Measurements from ENCODE around the gene ATMIN.

The ATMIN gene

DNA sequence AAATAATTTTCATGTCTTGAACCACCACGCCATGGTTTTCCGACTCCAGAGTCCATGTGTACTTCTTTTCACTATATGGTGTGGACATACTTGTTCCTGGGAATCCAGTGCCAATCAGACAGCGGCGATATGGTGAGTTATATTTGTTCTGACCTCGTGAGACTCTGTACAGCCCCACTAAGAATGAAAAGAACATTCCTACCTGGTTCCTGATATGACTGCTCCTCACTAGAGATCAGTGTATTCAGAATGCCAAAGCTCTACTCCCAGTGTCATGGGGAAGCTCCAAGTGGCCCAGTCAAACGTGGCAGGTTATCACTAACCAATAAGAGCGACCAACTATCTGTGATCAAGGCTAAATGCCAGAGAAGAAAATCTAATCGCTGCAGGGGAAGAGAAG is 35.3 kb downstream of the ATMIN start:
- Histone ChIP-seq H3K4me1 (ENCODE audit: control insufficient read depth, insufficient read depth, low read length, unreplicated experiment) (peaks cover 4% of the 10 kb centered on the region), H3K4me3 (ENCODE audit: low read depth, low read length) (no peak overlapping the region), H3K27ac (ENCODE audit: low read depth, low read length) (no peak overlapping the region), H3K79me2 (ENCODE audit: control insufficient read depth, insufficient read depth, low read length, unreplicated experiment) (no peaks in the 10 kb centered on the region), H2AFZ (ENCODE audit: low read length, unreplicated experiment) (no peak overlapping the region), H3K27me3 (ENCODE audit: insufficient read depth, low read length) (no peaks in the 10 kb centered on the region), H3K36me3 (ENCODE audit: insufficient read depth, low read length) (no peaks in the 10 kb centered on the region)

DNA sequence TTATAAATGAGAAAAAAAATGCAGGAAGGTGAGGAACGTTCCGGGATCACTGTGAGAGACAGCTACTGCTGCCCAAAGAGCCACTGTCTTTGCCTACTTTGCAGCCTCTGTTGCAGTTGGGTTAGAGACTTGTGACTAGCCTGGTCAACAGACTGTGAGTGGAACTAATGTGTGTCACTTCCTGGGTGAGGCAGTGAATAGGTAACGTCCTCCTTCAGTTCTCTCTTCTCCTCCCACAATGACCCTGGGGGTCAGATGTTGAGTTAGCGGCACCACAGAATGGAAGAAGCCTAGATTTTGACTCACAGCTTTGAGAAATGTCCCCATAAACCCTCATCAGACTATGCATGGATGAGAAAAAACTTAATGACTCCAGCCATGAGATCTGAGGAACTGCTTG is 36.2 kb downstream of the ATMIN start:
- H2AFZ ChIP-seq (ENCODE audit: low read length, unreplicated experiment) = peak overlapping the region; percentile 41
- H3K4me1 ChIP-seq (ENCODE audit: control insufficient read depth, insufficient read depth, low read length, unreplicated experiment) = peaks cover 4% of the 10 kb centered on the region
- H3K4me3 ChIP-seq (ENCODE audit: low read depth, low read length) = no peak overlapping the region
- H3K79me2 ChIP-seq (ENCODE audit: control insufficient read depth, insufficient read depth, low read length, unreplicated experiment) = no peaks in the 10 kb centered on the region
- H3K36me3 ChIP-seq (ENCODE audit: insufficient read depth, low read length) = no peaks in the 10 kb centered on the region
- no peak overlapping the region for H3K27ac ChIP-seq (ENCODE audit: low read depth, low read length)
- H3K27me3 ChIP-seq (ENCODE audit: insufficient read depth, low read length) = no peaks in the 10 kb centered on the region

DNA sequence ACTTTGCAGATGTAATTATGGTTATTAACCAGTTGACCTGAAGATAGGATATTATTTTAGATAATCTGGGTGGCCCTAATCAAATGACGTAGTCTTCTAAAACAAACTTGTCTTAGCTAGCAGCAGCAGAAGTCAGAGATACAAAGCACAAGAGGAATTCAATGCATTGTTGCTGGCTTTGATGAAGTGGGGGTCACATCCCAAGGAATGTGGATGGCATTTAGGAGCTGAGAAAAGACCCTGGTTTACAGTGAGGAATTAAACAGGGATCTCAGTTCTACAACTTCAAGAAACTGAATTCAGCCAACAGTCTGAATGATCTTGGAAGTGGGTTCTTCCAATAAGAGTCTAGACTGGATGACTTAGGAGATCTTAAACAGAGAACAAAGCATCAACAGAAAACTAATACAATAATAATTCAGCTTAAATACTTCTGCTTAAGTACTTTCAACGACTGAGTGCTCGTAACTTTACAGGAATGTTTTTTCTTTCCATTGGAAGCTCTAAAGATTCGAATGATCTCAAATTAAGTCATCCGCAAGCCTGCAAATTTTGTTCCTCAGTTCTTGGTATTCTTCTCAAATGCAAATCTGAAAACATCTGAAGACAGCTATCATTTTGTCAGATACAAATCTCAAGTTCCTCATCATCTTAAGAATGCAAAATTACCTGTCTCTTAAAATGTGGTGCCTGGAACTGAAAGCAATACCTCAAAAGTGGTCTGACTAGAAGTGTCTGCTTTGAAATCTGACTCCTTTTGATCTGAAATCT is 38.1 kb downstream of the ATMIN start:
- Histone ChIP-seq H3K79me2 (ENCODE audit: control insufficient read depth, insufficient read depth, low read length, unreplicated experiment) (no peaks in the 10 kb centered on the region), H3K27ac (ENCODE audit: low read depth, low read length) (no peak overlapping the region), H3K27me3 (ENCODE audit: insufficient read depth, low read length) (no peaks in the 10 kb centered on the region), H3K4me3 (ENCODE audit: low read depth, low read length) (no peak overlapping the region), H2AFZ (ENCODE audit: low read length, unreplicated experiment) (no peak overlapping the region), H3K36me3 (ENCODE audit: insufficient read depth, low read length) (no peaks in the 10 kb centered on the region), H3K4me1 (ENCODE audit: control insufficient read depth, insufficient read depth, low read length, unreplicated experiment) (peaks cover 10% of the 10 kb centered on the region)

GRCh38 chr16:81076566-81077075 is 41.0 kb downstream of the ATMIN start:
- peak overlapping the region; percentile 76 for H3K27ac ChIP-seq (ENCODE audit: low read depth, low read length)
- peak overlapping the region; percentile 78 for H2AFZ ChIP-seq (ENCODE audit: low read length, unreplicated experiment)
- no peaks in the 10 kb centered on the region for H3K27me3 ChIP-seq (ENCODE audit: insufficient read depth, low read length)
- H3K79me2 ChIP-seq (ENCODE audit: control insufficient read depth, insufficient read depth, low read length, unreplicated experiment) = no peaks in the 10 kb centered on the region
- peaks cover 10% of the 10 kb centered on the region for H3K4me1 ChIP-seq (ENCODE audit: control insufficient read depth, insufficient read depth, low read length, unreplicated experiment)
- no peaks in the 10 kb centered on the region for H3K36me3 ChIP-seq (ENCODE audit: insufficient read depth, low read length)
- peak overlapping the region; percentile 84 for H3K4me3 ChIP-seq (ENCODE audit: low read depth, low read length)

DNA sequence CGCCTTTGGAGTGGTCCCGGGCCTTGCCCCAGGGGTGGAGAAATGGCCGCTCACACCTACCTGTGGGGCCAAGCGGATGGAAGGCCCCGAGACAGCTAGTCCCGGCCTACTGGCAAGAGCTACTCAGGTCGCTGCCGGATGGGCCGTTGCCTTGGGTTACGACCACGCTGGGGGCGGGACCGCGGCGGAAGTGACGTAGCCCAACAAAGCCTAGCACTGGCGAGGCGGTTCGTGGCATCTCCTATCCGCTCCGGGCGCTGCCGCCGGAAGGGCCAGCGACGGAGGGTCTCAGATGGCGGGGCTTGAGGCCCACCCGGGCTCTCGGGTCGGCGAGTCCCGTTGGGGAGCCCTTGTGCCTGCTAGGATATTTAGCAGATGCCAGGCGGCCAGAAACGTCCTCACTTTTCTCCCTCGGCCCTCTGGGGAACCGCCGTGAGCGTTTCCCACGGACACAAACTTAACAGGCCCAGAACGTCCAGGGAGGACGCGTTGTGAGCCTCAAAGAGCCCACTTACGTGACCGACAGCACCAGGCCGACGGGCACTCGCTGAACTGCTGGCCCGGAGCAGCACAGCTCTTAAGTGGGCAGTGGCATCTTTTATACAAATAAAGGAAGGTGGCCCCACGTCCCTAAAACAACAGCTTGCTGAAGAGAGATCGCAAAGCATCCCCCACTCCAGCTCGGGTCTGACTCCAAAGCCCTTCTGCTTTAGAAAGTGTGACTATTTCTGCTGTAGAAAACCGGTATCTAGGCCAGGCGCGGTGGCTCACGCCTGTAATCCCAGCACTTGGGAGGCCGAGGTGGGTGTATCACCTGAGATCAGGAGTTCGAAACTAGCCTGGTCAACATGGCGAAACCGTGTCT is 41.7 kb downstream of the ATMIN start, which contains the start of gene C16orf46:
TSS of gene C16orf46 (minus strand) at position 163 of the 865 bp plus-strand sequence. CDS start 13,283 bp downstream, outside the sequence.
- peak within 1 kb of the TSS; percentile 76 for H3K27ac ChIP-seq (ENCODE audit: low read depth, low read length)

DNA sequence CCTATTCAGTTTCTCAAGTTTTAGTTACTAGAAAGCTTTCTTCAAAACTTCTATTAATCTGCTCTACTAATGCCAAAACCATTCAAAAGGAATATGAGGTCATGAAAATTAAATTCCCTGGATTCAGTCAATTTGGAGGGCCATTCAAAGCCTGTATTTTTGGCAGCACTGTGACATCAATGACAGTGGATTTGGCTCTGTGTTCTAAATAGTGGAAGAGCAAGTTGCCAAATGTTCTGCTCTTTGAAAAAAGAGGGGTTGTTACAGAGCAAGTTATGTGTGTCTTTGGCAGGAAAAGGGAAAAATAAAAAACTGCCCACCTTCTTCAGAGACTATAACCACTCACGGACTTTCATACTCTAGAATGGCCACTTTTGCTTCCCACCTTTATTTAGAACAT is 44.6 kb downstream of the ATMIN start:
- Histone ChIP-seq H3K27me3 (ENCODE audit: insufficient read depth, low read length) (no peaks in the 10 kb centered on the region), H3K36me3 (ENCODE audit: insufficient read depth, low read length) (no peaks in the 10 kb centered on the region), H2AFZ (ENCODE audit: low read length, unreplicated experiment) (no peak overlapping the region), H3K79me2 (ENCODE audit: control insufficient read depth, insufficient read depth, low read length, unreplicated experiment) (no peaks in the 10 kb centered on the region), H3K27ac (ENCODE audit: low read depth, low read length) (no peak overlapping the region), H3K4me3 (ENCODE audit: low read depth, low read length) (no peak overlapping the region), H3K4me1 (ENCODE audit: control insufficient read depth, insufficient read depth, low read length, unreplicated experiment) (peaks cover 6% of the 10 kb centered on the region)

More for the DNA sequence above, 41.7 kb downstream of the ATMIN start, which contains the start of gene C16orf46:
- Histone ChIP-seq H3K36me3 (ENCODE audit: insufficient read depth, low read length) (no peaks in the 10 kb centered on the region), H3K79me2 (ENCODE audit: control insufficient read depth, insufficient read depth, low read length, unreplicated experiment) (no peaks in the 10 kb centered on the region), H2AFZ (ENCODE audit: low read length, unreplicated experiment) (peak within 1 kb of the TSS; percentile 83), H3K4me1 (ENCODE audit: control insufficient read depth, insufficient read depth, low read length, unreplicated experiment) (peaks cover 6% of the 10 kb centered on the region), H3K4me3 (ENCODE audit: low read depth, low read length) (peak within 1 kb of the TSS; percentile 84), H3K27me3 (ENCODE audit: insufficient read depth, low read length) (no peaks in the 10 kb centered on the region)

DNA sequence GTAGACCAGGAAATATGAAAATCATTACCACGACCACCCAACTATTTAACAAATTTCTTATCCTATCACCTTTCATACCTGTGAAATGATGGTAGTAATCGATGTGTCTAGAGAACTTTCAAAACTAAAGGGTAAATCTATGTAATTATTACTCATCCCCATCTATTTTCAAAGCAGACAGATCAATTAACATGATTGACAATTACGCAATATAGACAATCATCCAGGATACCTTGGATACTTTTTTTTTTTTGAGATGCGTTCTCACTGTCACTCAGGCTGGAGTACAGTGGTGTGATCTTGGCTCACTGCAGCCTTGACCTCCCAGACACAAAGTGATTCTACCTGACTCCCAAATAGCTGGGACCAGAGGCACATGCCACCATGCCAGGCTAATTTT is 45.4 kb downstream of the ATMIN start:
- Histone ChIP-seq H3K27ac (ENCODE audit: low read depth, low read length) (no peak overlapping the region), H2AFZ (ENCODE audit: low read length, unreplicated experiment) (no peak overlapping the region), H3K36me3 (ENCODE audit: insufficient read depth, low read length) (no peaks in the 10 kb centered on the region), H3K4me1 (ENCODE audit: control insufficient read depth, insufficient read depth, low read length, unreplicated experiment) (peaks cover 6% of the 10 kb centered on the region), H3K79me2 (ENCODE audit: control insufficient read depth, insufficient read depth, low read length, unreplicated experiment) (no peaks in the 10 kb centered on the region), H3K27me3 (ENCODE audit: insufficient read depth, low read length) (no peaks in the 10 kb centered on the region), H3K4me3 (ENCODE audit: low read depth, low read length) (no peak overlapping the region)

- Histone ChIP-seq H3K36me3 (ENCODE audit: insufficient read depth, low read length) (no peaks in the 10 kb centered on the region), H3K79me2 (ENCODE audit: control insufficient read depth, insufficient read depth, low read length, unreplicated experiment) (peaks cover 40% of the 10 kb centered on the region), H3K27me3 (ENCODE audit: insufficient read depth, low read length) (no peaks in the 10 kb centered on the region)
Measured at GRCh38 chr16:81088836-81089235, 53.2 kb downstream of the ATMIN start.

GRCh38 chr16:81094771-81095251 is 59.2 kb downstream of the ATMIN start:
- Histone ChIP-seq H3K36me3 (ENCODE audit: insufficient read depth, low read length) (no peaks in the 10 kb centered on the region), H3K27me3 (ENCODE audit: insufficient read depth, low read length) (no peaks in the 10 kb centered on the region), H3K4me1 (ENCODE audit: control insufficient read depth, insufficient read depth, low read length, unreplicated experiment) (peaks cover 4% of the 10 kb centered on the region), H3K79me2 (ENCODE audit: control insufficient read depth, insufficient read depth, low read length, unreplicated experiment) (peaks cover 36% of the 10 kb centered on the region), H2AFZ (ENCODE audit: low read length, unreplicated experiment) (no peak overlapping the region), H3K4me3 (ENCODE audit: low read depth, low read length) (peak overlapping the region; percentile 87), H3K27ac (ENCODE audit: low read depth, low read length) (no peak overlapping the region)

More at GRCh38 chr16:81088836-81089235, 53.2 kb downstream of the ATMIN start:
- no peak overlapping the region for H3K4me3 ChIP-seq (ENCODE audit: low read depth, low read length)
- H2AFZ ChIP-seq (ENCODE audit: low read length, unreplicated experiment) = no peak overlapping the region
- no peak overlapping the region for H3K27ac ChIP-seq (ENCODE audit: low read depth, low read length)
- no peaks in the 10 kb centered on the region for H3K4me1 ChIP-seq (ENCODE audit: control insufficient read depth, insufficient read depth, low read length, unreplicated experiment)

GRCh38 chr16:81095653-81095952 is 60.0 kb downstream of the ATMIN start:
- H3K79me2 ChIP-seq (ENCODE audit: control insufficient read depth, insufficient read depth, low read length, unreplicated experiment) = peaks cover 34% of the 10 kb centered on the region
- peak overlapping the region; percentile 12; the same call in 1 of the 2 replicates for H3K27ac ChIP-seq (ENCODE audit: low read depth, low read length)
- H3K4me1 ChIP-seq (ENCODE audit: control insufficient read depth, insufficient read depth, low read length, unreplicated experiment) = peaks cover 4% of the 10 kb centered on the region
- peak overlapping the region; percentile 87 for H3K4me3 ChIP-seq (ENCODE audit: low read depth, low read length)
- no peaks in the 10 kb centered on the region for H3K36me3 ChIP-seq (ENCODE audit: insufficient read depth, low read length)
- H3K27me3 ChIP-seq (ENCODE audit: insufficient read depth, low read length) = no peaks in the 10 kb centered on the region
- H2AFZ ChIP-seq (ENCODE audit: low read length, unreplicated experiment) = peak overlapping the region; percentile 88
